ENCODE results near the gene CNOT11.

- TF ChIP-seq CTCF (IDR thresholded peaks at IDR 0.05 in 2 of 3, conservative IDR thresholded peaks at IDR 0.05 in 1 of 3; ENCODE audit: borderline replicate concordance in 1 of 3, insufficient read depth in 1 of 3, low read depth in 2 of 3, low read length in 2 of 3) (no peak), EZH2phosphoT487 (IDR thresholded peaks at IDR 0.05; ENCODE audit: borderline replicate concordance) (no peak), REST (IDR thresholded peaks at IDR 0.05; ENCODE audit: low read depth) (no peak), POLR2A (IDR thresholded peaks at IDR 0.05; ENCODE audit: borderline replicate concordance, extremely low read depth, insufficient read depth, insufficient read length) (no peak), POLR2AphosphoS5 (IDR thresholded peaks at IDR 0.05; ENCODE audit: low read depth, low read length) (no peak), EGR1 (IDR thresholded peaks at IDR 0.05; ENCODE audit: low read depth) (no peak), RAD21 (IDR thresholded peaks at IDR 0.05; ENCODE audit: low read depth) (no peak), ATF3 (IDR thresholded peaks at IDR 0.05) (no peak), TCF7L2 (IDR thresholded peaks at IDR 0.05; ENCODE audit: borderline replicate concordance, extremely low read depth, insufficient read depth, insufficient read length) (no peak), EZH2 (IDR thresholded peaks at IDR 0.05) (no peak), JUND (IDR thresholded peaks at IDR 0.05) (no peak)
These were observed 33.4 kb upstream of the CNOT11 start for GRCh38 chr2:101219246-101219645.

All from HCT116 (cell line).